Activated gamma-delta T cell treated with Interleukin-2 at 50 U/mL for 16 hours (primary cell): ENCODE results near the gene ORM1.
"Not testable (repeated sequence)": the region's sequence is repeated elsewhere in the genome, so short reads cannot be mapped to it uniquely, and the experiment has no call there.

Experiments used
- DNase-seq: peaks from one replicate; pipeline ENCODE4 v3.0.0-alpha.2; 2020

ORM1 gene

GRCh38 chr9:114322831-114323531 lies at the start of gene ORM1:
ORM1 (plus strand) TSS chr9:114323098; CDS start chr9:114323134, 36 bp downstream.
- DNase-seq = not testable (repeated sequence)

DNA sequence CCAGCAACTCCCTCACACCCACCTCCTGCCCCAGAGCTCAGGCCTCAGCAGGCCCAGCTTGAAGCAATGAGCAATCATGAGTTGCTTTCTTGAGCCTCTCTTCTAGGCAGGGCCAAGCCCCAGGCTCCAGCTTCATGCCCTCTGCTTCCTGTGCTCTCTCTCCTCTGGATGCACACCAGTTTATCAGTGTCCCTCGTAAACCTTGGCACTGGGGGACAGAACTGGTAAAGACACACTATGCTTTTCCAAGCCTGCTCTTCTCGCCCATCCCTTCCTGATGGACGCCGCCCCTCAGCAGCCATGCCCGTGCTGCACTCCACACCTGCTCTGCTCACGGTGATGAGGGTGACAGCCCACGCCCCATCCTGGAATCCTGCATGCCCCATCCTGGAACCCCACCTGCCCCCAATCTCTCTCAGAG lies 49.4 kb upstream of the ORM1 start:
- DNase-seq = no peak

DNA sequence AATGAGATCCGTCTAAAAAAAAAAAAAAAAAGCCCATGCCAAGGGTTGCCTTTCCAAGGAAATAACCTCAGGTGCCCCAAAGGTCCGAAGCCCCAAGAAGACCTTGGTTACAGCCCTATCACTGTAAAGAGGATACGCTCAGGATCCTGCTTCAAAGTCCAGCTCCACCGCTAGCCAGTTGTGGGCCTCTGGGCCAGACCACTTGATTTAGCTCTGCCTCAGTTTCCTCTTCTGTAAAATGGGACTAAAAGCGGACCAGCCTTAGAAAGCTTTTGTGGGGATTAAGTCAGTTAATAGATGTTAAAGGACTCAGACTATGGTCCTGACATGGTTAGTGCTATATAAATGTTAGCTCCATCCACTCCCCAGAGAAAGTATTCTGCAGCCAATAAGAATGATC lies 48.7 kb upstream of the ORM1 start:
- DNase-seq = no peak

- DNase-seq = no peak
These were observed 47.5 kb upstream of the ORM1 start for GRCh38 chr9:114275246-114276004.

GRCh38 chr9:114276908-114277821 lies 45.7 kb upstream of the ORM1 start:
- no peak for DNase-seq

- DNase-seq = no peak
These were observed 44.5 kb upstream of the ORM1 start for GRCh38 chr9:114278356-114278755.

GRCh38 chr9:114278881-114279570 lies 43.9 kb upstream of the ORM1 start:
- DNase-seq = no peak

- DNase-seq = no peak
These were observed 43.2 kb upstream of the ORM1 start for GRCh38 chr9:114279693-114280092.

DNA sequence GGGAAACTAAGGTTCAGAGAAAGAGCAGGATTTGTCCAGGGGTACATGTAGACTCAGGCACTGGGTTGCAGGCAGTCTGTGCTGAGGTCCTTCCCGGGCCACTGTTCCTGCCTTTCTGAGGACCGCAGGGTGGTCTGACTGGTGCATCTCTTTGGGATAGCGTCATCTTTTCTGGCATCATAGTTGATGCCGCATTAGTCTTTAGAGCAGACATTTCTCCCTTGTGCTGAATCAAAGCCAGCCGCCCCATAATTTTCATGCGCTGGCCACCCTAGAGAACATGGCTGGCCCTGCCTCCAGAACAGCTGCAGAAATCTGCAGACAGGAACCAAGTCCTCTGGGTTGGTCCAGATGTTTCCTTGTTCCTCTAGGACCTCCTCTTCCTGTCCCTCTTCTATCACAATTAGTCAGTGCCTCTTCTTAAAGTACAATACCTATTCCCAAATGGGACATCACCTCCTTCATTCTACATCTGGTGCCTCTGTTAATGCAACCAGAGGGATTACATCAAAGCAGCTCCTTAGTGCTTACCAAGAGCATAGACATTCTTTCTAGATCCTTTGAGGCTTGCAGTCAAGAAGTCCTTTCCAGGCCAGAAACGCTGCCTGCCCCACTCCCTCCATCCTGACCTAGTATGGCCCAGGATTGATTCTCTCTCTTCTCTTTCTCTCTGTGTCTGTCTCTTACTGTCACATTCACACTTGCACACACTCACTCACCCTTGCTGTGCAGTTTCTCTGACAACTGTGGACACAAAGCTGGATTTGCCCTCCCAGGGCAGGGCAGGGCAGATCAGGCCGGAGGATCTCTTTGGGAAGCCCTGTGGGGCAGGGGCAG lies 42.0 kb upstream of the ORM1 start:
- DNase-seq = no peak

GRCh38 chr9:114281473-114282103 lies 41.3 kb upstream of the ORM1 start:
- DNase-seq = no peak

- no peak for DNase-seq
These were observed 40.8 kb upstream of the ORM1 start for GRCh38 chr9:114282104-114282485.

DNA sequence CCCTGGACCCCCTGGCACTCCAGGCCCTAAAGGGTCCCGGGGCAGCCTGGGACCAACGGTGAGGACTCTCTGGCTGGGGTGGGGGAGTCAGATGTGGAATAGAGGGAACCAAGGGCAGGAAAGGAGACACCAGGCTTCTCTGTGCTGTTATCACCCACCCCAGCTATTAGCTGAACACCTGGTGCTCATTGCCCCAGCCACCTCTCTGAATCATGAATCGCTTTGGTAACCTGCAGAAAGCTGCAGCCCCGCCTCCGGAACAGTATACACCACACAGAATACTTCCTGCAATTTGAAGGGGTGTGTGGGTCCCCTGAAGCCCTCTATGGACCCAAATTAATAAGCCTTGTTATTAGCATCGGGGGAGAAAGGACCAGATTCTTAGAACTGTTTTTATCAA lies 40.4 kb upstream of the ORM1 start:
- DNase-seq = no peak

GRCh38 chr9:114282926-114283325 lies 40.0 kb upstream of the ORM1 start:
- DNase-seq = no peak

GRCh38 chr9:114283551-114284111 lies 39.3 kb upstream of the ORM1 start:
- no peak for DNase-seq

DNA sequence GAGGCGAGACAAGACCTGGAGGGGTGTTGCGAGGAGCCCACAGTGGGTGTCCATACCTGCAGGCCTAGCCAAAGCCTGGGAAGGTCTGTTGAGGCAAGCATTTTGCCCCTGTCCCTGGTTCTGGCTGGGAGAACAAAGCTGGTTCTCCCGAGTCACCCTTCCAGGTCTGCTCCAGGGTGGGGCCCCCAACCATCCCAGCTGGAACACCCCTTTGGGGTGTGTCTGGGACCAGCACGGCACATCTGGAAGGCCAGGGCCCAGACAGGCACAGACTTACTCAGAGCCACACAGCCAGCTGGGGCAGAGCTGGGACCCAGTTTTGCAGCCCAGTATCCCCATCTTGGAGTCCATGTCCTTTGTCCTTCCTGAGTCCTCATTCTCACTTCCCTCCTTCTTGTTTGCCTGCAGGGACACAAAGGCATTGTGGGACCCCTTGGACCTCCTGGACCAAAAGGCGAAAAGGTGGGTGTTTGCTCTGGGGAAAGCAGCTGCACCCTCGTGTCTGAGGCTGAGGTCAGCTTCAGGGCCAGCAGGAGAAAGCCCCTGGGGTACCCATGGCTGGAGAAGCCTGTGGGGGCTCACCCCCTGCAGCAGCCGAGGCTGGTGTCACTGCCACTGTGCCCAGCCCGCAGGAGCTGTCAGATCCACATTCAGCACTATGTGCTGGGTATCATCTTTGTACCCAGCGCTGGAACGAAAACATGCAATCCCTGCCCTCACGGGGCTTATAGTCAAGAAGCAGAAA lies 38.4 kb upstream of the ORM1 start:
- no peak for DNase-seq

DNA sequence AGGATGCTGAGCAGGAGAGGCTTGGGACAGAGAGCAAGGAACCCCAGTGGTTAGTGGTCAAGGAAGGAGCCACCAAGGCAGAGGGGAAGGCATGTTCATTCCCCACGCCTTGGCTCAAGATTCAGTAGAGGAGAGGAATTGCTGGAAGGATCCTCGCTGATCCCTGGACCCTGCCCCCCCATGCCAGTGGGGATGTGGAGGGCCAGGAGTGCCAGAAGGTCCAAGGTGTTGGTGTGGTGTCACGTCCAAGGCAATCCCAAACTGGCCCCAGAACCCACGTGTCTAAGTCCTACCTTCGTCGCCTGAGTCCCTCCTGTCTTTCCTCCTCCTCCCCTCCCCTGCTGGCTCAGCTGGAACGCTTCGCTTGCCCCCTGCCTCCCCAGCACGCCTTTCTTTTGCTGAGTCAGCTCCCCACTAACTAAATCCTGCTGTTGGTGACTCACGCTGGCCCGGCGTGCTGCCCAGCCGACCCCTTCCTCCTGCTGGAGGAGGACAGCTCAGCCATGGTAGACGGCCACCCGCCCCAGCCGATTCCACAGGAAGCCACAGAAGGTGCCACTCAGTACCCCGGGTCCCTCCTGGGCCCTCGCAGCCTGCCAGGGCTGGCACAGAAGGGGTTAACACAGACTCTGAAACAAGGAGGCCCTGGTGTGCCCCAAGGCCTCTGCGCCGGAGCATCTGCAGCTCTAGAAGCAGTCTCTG lies 37.6 kb upstream of the ORM1 start:
- no peak for DNase-seq

GRCh38 chr9:114286146-114286679 lies 36.7 kb upstream of the ORM1 start:
- DNase-seq = no peak

DNA sequence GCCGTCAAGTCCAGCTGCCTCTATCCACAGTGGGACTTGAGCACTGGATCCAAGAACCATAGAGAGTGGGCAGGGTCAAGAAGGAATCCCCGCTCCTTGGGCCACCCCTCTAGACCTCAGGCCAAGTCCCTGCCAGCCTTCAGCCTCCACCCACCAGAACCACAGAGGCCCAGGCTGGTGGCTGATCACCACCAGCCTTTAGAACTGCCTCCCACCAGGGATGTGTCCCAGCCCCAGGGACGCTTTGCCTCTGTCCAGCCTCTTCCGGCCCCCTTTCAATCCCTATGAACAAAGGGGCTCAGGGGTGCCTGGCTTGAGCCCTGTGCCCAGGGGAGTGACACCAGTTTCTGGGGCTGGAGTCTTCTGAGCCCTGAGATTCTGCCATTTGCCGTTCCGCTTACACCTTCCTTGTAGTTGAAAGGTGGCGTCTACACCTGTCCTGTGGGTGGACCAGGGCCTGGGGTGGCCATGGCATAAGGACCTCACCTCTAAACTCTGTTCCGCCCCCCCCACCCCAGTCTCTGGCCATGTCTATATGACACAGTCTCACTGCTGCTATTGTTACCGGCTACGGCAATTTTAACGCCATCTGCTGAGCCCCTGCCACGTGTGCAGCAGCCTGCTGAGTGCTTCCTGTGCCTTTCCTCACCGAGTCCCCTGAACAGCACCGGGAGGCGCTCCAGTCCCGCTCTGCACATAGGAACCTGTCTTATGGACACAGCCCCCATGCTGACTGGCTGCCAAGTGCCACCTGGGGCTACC lies 35.7 kb upstream of the ORM1 start:
- DNase-seq = no peak
